Measurements from ENCODE around the gene NBEA.
"Not testable (repeated sequence)": the region's sequence is repeated elsewhere in the genome, so short reads cannot be mapped to it uniquely, and the experiment has no call there.

The NBEA gene

GRCh38 chr13:34941835-34942731 is at the start of gene NBEA:
Gene NBEA, plus strand, starts transcription at chr13:34942270. Its CDS starts 551 bp downstream, at chr13:34942821.
- peak; percentile 23 to 81 (median 49) for DNase-seq

GRCh38 chr13:34894756-34895155 is 47.3 kb upstream of the NBEA start:
- DNase-seq, result no peak

DNA sequence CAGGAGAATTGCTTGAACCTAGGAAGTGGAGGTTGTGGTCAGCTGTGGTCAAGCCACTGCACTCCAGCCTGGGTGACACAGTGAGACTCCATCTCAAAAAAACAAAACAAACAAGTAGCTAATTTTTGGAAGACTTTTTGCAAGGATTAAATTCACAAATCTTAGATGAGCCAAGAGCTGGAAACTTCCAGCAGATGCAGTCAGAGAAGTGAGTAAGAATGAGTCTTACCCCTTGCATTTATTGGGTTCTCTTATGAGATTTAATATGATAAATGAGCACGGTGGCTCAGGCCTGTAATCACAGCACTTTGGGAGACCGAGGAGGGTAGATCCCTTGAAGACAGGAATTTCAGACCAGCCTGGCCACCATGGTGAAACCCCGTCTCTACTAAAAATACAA is 44.9 kb upstream of the NBEA start:
- no peak for DNase-seq

DNA sequence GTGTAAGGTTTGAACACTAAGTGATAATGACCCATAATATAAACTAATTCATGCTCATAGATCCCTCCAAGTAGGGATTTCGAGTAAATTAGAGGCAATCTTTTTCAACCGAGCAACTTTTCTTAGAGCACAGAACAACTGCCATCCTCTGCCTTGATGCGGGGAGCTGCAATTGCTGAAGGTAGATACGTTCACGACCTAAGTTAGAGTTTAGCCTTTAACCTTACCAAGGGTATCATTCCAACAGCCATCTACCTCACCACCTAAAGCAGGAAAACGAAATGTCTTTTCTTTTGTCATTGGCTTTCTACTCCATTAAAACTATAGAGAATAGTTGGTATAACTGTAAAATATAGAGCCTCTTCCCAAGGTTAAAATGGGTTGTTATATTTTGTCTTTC is 42.2 kb upstream of the NBEA start:
- DNase-seq, result no peak

GRCh38 chr13:34900288-34900739 is 41.8 kb upstream of the NBEA start:
- DNase-seq, result no peak

- DNase-seq, result no peak
These were observed 40.5 kb upstream of the NBEA start for GRCh38 chr13:34901572-34901971.

- no peak for DNase-seq
These were observed 30.9 kb upstream of the NBEA start for GRCh38 chr13:34911159-34911558.

- DNase-seq, result no peak
These were observed 29.0 kb upstream of the NBEA start for GRCh38 chr13:34913040-34913439.

GRCh38 chr13:34914416-34914815 is 27.7 kb upstream of the NBEA start:
- no peak for DNase-seq

GRCh38 chr13:34926508-34926907 is 15.6 kb upstream of the NBEA start:
- DNase-seq, result no peak

GRCh38 chr13:34928676-34929075 is 13.4 kb upstream of the NBEA start:
- not testable (repeated sequence) for DNase-seq

DNA sequence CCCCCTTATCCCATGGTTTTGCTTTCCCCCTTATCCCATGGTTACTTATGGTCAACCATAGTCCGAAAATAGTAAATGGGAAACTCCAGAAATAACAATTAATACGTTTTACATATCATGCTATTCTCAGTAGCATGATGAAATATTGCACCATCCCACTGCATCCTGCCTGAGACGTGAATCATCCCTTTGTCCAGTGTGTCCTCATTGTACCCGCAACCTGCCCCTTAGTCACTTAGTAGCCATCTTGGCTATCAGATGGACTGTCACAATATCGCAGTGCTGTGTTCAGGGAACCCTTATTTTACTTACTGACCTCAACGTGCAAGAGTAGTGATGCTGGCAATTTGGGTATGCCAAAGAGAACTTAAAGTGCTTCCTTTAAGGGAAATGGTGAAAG is 10.5 kb upstream of the NBEA start:
- no peak for DNase-seq

DNA sequence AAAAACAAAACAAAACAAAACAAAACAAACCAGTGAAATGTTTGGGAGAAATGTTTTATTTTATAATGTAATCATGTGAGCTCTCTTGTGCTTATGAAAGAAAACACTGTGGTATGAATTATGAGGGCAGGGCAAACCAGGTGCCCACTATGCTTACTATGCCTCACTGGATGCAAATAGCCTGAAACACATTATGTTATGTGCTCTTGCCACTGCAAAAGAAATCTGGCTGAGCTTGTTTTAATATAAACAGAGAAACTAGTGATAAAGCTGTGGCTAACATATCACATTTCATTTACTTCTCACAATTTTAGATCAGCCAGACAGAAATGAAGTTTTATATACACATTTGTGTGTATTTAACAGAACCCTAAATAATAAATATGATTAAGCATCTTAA is 8.7 kb upstream of the NBEA start:
- no peak for DNase-seq

GRCh38 chr13:34933786-34934185 is 8.3 kb upstream of the NBEA start:
- no peak for DNase-seq

- DNase-seq, result no peak
These were observed 6.2 kb upstream of the NBEA start for GRCh38 chr13:34935841-34936240.

- DNase-seq, result no peak
These were observed 2.3 kb upstream of the NBEA start for GRCh38 chr13:34939771-34940170.

DNA sequence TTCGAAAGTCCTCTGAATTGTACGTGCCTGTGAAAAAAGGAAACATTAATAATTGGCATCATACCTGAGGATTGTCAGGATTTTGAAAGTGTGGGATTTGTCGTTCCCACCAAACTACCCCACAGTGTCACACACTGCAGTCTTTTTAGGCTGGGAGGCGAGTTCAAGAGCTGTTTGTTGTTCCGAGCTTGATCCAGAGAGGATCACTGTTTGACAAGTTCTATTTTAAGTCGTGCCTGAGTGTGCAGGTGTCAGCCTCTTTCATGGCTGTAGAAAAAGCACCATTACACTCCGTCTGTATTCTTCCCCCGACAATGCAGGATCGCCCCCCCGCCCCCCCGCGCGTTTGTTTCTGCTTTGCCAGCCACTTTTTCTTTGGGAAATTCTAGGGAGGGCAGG is 635 bp upstream of the NBEA start:
- no peak for DNase-seq

GRCh38 chr13:34942732-34943435 is 814 bp downstream of the NBEA start:
- DNase-seq, result no peak

GRCh38 chr13:34943436-34944273 is 1.6 kb downstream of the NBEA start:
- DNase-seq, result no peak

GRCh38 chr13:34944274-34944634 is 2.2 kb downstream of the NBEA start:
- no peak for DNase-seq

DNA sequence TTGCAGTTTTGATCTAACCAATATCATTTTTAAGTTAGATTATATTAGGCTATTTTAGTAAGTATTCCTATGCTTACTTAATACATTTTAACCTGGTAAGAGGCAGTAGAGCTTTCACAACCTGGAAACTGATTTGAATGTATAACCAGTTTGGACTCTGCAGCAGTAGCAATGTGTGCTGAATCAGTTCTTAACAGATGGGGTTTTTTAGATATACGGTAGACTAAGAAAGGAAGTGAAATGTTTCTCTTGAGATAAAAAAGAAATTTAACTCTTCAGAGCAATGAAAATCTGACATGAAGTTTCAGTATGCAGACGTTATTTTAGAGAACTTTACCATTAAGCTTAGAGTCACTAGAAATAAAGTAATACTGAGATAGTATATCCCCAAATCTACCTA is 2.7 kb downstream of the NBEA start:
- no peak for DNase-seq

GRCh38 chr13:34951528-34951927 is 9.5 kb downstream of the NBEA start:
- DNase-seq, result no peak

DNA sequence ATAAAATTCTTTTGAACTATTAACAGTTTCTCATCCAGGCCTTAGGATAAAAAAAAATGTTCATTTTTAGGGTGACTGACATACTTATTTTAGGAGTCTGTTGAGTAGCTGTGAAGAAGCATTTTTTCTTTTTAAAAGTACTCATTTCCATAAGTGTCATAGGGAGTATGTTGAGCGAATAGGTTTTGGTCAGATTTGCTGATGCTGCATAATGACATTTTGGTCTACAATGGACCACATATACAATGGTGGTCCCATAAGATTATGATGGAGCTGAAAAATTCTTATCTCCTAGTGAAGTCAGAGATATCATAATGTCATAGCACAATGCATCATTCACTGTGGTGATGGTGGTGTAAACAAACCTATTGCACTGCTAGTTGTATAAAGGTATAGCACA is 17.4 kb downstream of the NBEA start:
- DNase-seq, result no peak

Data from activated naive CD4-positive, alpha-beta T cell (primary cell).